Breast epithelium (tissue), 3 donors: ENCODE results near the gene HTRA2.

Source experiments
- POLR2A ChIP-seq: fragments of 450-650 bp; IDR thresholded peaks from one replicate; pipeline ENCODE4 v1.6.1; 2016; ENCODE audit warnings: antibody characterized with exemption, mild to moderate bottlenecking, moderate library complexity
- TF ChIP-seq, protein P1 (sequence below), 3 donors: fragments of 450-650 bp; IDR thresholded peaks; one replicate each; pipeline ENCODE4 v1.5.1; 2016 to 2017; ENCODE audit warnings: antibody characterized with exemption in 3 of 3, mild to moderate bottlenecking in 3 of 3, moderate library complexity in 3 of 3

- TF ChIP-seq, protein P1, sequence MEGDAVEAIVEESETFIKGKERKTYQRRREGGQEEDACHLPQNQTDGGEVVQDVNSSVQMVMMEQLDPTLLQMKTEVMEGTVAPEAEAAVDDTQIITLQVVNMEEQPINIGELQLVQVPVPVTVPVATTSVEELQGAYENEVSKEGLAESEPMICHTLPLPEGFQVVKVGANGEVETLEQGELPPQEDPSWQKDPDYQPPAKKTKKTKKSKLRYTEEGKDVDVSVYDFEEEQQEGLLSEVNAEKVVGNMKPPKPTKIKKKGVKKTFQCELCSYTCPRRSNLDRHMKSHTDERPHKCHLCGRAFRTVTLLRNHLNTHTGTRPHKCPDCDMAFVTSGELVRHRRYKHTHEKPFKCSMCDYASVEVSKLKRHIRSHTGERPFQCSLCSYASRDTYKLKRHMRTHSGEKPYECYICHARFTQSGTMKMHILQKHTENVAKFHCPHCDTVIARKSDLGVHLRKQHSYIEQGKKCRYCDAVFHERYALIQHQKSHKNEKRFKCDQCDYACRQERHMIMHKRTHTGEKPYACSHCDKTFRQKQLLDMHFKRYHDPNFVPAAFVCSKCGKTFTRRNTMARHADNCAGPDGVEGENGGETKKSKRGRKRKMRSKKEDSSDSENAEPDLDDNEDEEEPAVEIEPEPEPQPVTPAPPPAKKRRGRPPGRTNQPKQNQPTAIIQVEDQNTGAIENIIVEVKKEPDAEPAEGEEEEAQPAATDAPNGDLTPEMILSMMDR (IDR thresholded peaks at IDR 0.05) = no peak
- no peak for TF ChIP-seq POLR2A
Measured at GRCh38 chr2:74573747-74574562, 44.2 kb downstream of the HTRA2 start.
